ENCODE data around the gene FICD.

Gene FICD

GRCh38 chr12:108565146-108565545 is 50.1 kb downstream of the FICD start:
- no peak overlapping the region for H3K4me3 ChIP-seq (ENCODE audit: low read depth, low read length)

DNA sequence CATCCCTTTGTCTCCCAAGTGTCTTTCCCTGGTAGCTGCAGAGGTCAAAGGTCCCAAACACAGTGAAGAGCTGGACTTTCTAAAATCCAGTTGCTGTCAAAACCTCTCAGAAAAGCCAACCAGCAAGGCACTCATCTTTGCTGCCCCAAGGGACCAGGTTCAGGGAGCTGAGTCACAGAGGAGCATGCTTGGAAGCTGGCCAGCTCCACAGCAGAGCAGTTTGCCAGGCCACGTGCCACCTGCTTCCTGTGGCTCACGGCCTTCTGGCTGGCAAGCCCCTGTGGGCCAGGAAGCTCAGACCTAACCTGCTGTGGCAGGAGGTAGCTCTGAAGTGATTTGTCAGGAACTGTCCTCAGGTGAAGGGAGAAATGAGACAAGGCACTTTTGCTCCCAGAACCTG is 50.9 kb downstream of the FICD start:
- H3K4me3 ChIP-seq (ENCODE audit: low read depth, low read length), result no peak overlapping the region

GRCh38 chr12:108566452-108566851 is 51.4 kb downstream of the FICD start:
- no peak overlapping the region for H3K4me3 ChIP-seq (ENCODE audit: low read depth, low read length)

DNA sequence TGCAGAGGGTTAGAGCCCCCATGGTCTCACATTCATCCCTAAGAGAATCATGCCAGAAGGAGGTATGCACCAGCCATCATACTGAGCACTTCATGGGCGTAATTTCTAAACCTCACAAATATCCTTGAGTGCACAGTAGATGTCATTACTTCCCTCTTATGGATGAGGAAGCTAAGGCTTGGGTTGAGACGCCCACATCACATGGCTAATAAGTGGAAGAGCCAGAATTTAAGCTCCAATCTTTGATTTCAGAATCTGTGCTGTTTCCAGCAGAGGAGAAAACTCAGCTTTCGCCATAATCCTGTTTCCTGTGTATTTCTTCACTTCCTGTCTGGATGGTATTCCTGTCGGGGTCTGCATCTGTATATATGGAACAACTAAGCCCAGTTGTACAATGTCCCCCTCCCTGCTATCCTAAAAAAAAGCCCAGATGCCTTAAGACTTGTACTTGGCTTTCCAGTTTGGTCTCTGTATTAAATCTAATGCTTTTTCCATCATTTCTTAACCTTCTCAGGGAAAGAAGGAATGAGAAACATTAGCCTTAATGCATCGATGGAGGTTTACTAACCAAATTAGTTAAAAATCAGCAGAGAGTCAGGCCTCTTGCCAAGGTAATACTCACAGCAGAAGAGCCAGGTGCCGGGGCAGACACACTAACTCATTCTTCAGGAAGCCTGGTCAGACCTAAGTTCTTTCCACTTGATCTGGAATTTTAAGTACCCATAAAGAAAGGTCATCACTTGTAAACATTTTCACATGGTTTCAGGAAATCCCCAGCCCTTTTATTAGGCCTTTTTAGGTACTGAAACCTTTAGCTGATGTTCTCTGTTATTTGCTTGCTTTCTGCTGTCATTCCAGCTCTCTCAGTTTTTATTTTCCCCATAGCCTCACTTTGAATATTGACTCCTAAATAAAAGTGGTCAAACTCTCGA is 52.6 kb downstream of the FICD start:
- H3K4me3 ChIP-seq (ENCODE audit: low read depth, low read length), result no peak overlapping the region

DNA sequence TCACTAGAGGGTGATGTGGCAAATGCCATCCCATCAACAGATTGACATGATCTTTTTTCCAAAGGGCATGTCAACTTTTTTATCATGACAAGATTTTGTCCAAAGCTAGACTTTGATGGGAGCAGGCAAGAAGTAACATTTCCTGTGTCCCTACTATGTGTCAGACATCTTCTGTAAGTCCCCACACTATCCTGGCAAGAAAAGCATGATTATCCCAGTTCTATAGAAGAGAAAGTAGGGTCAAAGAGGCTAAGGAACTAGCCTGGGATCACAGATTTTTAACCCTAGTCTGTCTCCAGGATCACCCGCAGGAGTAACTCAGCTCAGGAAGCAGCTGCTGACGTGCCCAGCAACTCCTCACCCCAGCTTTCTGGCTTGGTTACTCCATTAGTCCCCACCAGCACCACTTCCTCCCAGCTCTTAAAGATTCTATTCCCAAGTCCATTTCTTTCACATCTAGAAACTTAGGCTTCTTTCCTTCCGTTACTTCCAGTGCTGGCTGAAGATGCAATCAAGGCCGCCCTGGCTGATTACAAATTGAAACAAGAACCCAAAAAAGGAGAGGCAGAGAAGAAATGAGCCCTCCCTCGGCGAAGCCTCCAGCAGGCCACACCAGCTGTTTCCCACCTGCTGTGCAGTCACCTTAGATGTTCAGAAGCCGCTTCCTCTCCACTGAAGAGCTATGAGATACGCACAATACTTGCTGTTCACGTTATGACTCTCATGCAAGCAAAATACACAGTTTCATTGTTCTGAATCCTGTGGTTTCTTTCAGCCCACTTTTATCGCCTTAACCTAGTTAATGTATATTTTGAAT is 53.5 kb downstream of the FICD start:
- H3K4me3 ChIP-seq (ENCODE audit: low read depth, low read length), result no peak overlapping the region

Measured in iPS-11a (cell line).